ENCODE measurements around the gene ASTN1.
"Not testable (repeated sequence)": the region's sequence is repeated elsewhere in the genome, so short reads cannot be mapped to it uniquely, and the experiment has no call there.

ASTN1 gene

DNA sequence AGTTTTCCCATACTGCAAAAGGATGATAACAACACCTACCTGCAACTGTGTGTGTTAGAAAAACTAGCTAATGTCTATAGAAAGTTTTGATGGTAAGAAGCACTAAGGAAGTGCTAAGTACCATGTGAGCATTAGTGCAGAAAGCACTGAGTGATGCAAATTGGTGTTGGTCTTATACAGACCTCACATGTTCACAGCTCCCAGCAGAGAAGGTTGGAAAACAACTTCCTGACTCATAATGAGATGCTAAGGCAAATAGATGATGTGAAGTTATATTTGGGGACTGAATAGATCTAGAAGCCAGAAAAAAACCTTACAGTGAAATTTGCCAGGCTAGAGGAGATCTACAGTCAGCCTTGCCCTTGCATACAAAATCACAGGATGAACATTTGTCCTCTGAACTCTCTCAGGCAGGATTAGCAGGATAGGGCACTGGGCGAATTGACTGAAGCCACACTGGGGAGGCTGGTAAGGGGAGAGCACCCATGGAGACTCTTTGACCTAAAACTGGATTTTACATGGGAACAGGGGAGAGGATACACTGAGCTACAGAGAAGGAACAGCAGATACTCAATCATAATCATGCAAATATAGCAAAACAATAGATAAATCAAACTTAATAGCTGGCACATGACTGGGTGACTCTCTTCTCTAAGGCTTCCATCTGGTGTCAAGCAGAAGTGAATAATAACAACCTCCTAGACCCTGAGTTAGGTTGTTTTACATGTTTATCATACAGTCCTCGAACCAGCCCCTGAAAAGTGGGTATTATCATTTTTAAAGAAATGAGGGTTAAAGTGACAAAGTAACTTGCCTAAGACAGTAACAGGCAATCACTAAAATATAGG lies 61.3 kb downstream of the ASTN1 start:
- no peak for DNase-seq

DNA sequence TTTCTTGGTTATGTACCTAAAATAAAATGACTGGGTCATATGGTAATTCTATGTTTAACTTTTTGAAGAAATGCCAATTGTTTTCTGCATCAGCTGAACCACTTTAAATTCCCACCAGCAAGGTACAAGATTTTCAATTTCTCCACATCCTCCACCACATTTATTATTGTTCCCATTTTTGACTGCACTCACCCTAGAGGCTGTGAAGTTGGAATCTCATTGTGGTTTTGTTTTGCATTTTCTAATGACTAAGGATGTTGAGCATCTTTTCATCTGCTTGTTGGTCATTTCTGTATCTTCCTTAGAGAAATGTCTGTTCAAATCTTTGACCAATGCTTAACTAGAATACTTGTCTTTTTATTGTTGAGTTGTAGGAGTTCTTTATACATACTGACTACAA lies 72.5 kb downstream of the ASTN1 start:
- DNase-seq: no peak

DNA sequence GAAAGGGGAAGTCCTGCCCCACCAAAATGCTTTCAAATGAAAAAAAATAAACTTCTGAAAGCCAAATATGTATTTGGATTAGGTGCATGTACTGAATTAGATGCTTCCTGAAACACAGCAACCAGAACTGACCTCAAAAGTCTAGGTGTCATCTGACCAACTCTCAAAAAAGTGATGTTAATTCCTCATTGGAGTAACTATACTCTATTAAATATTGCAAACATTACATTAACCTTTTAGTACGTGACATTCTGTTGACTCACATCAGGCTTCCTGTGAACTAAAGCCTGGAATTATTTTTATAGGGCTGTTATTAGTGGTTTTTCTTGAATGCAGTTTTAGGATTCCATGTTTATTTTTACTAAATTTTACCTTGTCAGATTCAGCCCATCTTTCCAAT lies 73.5 kb downstream of the ASTN1 start:
- DNase-seq: no peak

DNA sequence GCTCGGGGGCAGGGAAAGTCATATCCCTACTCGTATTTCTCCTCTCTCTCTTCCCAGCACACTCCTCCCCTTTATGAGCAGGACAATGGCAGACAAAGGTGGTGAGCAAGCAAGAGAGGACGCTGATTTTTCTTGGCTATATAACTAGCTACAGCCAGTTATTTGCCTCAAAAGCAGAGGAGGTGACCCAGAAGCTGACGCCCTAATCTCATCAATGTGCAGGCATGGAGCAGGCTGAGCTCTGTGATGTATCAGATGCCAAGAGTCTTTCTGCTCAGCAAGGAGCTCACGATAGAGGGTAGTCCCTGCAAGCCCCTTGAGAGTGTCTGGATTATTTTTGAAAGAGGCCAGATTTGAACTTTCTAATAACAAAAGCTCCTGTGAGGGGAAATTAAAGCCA lies 75.5 kb downstream of the ASTN1 start:
- no peak for DNase-seq

DNA sequence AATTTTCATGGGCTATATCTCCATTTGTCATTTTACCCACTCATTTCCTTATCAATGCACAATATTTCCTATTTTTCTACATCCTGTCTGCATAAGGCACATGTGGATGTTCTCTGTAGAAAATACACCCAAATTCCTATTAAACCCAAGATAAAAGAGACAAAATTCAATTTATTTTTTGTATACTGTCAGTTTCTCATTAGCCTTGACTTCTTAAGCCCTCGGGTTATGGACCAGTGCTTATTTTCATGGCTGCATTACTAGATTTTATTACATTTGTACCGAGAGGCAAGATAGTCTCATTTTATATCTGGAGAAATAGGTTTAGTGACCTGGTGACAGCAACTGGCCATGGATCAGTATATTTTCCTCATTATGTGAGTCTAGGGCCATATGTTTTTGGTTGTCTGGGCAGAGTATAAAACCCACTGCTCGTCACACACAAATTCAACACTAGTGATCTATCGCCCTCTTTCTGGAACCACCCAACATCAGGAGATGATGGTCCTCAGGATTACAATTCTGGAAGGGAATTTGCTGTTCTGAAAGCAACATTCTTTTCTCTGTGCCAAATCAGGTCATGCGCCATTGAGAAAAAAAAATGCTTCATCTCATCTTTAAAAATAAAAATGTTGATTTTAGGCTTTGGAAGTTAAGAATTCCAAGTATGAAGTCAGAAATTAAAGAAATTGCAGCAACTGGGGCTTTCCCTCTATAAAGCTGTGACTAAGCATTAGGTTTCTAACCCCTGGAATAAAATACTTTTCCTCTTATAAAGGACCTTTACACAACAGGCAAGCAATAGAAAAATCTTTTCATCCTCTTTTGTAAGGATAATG lies 81.4 kb downstream of the ASTN1 start:
- DNase-seq: no peak

DNA sequence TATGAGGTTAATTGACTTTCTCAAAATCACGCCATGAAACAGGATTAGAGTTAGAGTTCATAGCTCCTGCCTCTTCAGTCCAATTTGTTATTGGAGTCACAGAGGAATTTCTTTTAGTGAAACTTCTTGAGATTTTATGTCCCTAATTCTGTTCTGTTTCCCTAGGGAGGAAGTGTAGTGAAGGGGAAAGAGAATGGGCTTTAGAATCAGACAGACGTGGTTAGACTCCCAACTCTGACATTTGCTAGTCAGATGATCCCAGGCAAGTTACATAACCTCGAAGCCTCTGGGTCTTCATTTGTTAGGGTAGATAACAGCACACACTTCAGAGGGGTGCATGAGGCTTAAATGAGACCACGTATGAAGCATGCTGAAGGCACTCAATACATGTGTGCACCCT lies 83.9 kb downstream of the ASTN1 start:
- no peak for DNase-seq

DNA sequence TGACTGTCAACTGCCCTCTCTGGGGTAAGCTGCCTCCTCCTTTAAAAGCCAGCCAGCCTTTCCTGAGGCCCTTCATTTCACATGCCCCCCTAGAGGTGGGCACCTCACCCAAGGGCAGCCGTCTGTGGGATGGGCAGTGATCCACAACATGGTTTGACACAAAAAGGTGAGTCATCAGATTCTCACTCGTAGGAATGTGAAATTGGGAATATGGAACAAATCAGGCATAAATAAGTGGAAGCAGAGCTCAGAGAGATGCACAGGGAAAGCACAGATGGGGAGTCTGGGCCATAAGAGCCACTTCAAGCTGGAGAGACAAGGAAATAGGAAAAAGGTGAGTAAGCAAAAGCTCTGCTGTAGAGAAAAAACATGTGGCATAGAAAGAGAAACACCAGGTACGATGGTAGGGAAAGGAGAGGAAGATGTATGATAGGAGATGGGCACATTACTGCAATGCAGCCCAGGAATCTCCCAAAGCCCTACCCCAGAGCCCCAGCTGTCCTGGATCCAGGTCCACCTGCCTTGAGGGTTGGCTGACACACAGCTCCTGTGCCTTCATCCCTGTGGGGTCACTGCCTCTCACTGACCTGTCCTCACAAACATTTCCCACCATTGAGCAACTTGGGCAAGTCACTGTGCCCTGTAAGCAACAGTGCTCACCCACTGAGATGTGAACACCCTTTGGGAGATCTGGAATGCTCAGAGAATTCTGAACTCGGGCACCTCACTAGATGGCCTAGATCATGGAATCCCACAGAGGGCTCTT lies 86.6 kb downstream of the ASTN1 start:
- no peak for DNase-seq

DNA sequence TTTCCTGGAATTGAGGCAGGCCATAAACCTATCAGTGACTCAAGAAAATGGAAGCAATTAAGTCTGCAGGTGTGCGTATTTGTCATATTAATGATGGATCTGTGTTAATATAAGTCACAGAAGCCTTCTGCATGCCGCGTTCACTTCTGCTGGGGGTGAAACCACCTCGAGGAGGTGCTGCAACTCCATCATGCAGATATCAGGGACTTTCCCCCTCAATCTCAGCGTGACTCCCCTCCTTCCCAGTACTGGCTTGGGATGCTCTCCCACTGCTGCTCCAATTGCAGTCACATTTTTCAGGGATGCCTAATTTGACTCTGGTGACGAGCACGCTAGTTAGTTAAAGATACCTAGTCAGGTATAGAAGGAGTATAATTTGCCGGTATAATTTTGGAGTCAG lies 87.5 kb downstream of the ASTN1 start:
- DNase-seq: no peak

DNA sequence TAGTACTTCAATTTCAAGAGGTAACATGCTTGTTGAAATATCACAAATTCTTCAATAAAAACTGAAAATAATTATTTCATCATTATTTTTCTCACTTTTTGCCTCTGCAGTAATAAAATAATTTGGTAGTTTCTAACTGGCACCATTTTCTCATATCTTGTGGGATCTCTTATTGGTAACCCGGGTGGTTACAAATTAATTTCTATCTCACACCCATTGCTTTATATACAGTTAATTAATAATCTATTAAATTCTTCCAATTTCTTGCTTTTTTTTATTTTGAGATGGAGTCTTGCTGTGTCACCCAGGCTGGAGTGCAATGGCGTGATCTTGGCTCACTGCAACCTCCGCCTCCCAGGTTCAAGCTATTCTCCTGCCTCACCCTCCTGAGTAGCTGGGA lies 89.7 kb downstream of the ASTN1 start:
- not testable (repeated sequence) for DNase-seq

DNA sequence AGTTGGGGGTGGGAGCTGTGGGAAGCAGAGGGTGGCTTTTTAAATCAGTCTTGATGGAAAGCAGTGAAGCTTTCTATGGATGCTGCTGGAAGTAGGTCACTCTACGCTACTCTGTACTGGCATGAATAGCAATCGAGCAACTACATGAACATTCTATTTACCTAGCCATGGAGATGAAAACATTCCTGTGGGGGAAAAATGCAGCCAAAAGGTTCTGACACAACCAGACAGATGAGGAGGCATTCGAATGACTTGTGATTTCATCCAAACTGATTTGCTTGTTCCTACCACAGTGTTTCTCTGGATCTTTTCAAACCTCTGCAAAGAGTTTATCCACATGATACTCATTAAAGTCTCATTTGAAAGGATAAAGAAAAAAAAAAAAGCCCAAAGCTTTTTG lies 95.0 kb downstream of the ASTN1 start:
- DNase-seq: no peak

DNA sequence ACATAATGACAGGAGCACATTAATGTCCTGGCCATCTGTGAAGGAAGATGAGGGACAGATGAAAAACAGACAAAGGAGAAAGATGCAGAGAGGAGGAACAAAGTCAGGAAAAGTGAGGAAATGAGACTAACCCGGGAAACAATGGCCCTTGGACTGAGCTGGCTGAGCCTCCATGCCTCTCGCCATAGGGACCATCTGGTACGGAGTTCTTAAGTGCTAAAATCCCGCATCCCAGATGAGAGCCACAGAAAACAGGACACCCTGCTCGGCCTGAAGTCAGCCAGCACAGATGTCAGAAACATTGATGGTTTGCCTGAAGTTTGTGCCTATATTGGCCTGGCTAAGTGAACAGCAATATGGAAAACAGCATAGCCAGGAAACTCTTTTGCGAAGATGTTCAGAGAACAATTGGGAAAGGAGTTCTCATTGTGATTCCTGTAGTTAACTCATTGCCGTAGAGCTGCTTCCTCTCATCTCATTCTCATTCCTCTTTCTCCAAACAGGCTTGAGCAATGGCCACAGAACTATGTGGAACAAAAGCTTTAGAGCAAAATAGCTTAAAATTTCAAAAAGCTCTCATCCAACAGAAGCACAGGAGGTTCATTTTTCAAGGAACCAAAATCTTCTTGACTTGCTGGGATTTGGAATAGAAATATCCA lies 96.6 kb downstream of the ASTN1 start:
- no peak for DNase-seq

DNA sequence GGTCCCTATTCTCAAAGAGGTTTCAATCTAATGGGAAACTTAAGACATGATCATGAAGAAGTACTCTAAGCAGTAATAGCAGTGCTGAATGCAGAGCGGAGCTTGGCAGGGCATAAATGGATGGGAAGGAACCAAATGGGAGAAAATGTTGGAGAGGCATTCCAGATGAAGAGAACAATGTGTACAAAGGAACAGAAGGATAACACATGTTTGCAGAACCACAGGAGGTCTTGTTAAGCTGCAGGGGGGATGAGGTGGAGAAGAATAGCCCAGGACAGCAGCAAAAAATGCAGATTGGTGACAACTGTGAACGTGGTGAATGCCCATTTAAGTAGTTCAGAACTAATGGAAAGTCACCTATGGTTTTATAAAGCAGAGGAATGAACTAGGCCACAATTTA lies 99.1 kb downstream of the ASTN1 start:
- no peak for DNase-seq

DNA sequence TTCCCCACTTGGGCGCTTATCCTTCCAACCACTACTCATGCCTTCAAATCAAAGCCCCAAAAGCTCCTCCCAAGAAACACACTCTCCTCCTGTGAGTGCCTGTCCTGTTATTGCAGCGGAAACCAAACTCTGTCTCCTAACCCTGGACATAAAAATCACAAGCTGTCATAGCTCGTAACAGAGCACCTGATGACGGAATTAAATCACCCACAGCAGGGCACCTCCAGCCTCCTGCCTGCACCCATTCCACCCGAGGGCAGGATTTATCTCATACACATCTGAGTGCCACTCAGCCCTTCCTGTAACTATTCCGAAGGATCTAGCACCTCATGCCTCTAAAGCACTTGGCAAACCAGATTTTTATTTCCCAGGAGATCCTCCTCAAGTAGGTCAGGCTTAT lies 100.9 kb downstream of the ASTN1 start:
- no peak for DNase-seq

DNA sequence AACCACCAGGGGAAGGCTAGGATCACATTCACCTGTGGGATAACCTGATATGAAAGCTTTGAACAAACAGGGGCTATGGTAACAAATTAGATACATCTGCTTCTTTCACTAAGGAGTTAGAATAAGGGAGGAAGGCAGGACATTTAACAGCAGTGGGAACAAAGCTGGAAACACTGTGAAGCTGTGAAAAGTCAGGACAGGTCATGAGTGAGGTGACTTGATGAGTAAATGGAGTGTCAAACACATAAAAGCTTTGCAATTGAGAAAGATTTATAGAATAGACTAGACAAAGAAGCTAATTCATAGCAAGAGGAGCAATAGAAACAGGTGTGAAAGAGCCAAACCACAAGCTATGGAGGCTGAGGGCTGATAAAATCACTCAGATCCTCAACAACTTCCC lies 110.0 kb downstream of the ASTN1 start:
- DNase-seq: no peak

DNA sequence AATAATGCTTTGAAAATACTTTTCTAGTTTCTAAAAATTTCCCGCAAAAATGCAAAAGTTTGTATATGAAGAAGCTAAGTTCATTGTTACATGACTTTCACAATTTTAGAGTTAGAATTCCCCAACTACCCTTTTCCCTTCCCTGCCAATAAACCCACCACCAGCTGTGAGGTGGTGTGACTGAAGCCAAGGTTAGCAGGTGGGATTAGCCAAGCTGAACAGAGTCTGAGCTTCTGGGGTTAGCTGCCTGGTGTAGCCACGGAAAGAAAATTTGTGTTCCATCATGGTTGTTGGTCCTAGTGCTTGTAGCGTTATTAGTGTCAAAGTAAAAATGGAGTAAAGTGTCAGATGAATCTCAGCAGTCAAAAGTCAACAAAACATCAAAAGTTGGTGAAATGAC lies 110.9 kb downstream of the ASTN1 start:
- DNase-seq: no peak

DNA sequence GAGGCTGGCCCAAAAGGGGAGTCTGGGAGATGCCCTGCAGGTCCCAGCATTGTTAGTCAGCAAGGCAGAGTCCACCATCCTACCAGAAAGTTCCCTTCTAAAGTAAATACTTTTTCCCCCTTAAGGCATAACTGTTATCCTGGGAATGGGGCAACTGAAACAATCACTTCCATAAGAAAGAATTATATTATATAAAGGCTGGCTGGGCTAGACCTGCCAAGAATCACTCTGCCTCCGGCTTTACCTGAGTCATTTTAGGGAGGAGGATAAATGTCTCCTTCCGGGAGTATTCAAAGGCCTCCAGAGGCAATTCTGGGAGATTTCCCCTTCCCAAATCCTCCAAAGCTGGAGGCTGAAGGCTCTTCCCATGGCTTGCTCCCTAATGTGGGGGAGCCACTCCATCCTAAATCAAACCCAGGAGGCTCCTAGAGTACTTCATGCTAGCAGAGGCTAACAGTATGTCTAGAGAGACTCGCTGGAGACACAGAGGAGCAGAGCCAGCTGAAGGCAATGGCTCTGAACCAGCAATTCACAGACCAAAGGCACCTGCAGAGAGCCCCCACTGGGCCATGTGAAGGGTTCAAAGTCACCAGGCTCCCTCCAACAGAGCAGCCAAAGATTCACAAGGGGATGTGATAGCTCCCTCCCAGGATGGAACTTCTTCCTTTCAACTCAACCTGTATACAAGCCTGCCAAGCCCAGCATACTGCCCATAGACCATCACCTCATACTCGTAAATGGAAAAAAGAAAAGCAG lies 116.0 kb downstream of the ASTN1 start:
- no peak for DNase-seq

DNA sequence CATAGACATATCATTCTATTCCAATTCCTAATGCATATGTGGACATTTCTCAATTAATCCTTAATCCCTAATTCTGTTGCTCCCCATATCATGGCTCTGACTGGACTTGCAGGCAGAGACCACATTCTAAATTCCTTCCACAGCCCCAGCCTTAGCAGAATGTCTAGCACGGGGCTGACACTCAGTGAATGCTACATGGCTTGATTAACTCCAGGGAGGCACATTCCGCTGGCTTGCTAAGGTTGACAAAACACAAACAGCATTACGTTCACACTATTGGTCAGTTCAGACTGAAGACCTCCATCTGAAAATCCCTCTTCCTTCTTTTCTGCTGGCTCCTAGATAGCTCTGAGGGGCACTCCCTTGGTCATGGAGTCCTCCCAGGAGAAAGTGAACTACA lies 119.4 kb downstream of the ASTN1 start:
- no peak for DNase-seq

DNA sequence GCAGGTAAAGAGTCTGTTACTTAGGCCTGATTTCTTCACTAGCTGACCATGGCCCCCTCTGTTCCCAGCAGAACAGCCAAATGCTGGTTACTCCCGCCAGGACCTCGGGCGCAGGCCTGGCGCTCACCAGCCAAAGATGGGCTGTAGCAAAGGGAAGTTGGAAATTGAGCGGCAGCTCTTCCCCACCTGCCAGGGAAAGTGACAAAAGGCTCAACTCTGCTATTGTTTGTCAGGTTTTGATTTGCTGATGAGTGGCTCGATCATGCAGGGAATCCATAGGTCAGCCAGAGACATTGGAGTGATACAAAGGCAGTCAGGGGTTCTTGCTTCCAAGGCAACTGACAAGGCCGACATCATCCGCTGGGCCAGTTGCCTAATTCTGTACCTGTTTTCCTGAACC lies 120.1 kb downstream of the ASTN1 start:
- DNase-seq: no peak

DNA sequence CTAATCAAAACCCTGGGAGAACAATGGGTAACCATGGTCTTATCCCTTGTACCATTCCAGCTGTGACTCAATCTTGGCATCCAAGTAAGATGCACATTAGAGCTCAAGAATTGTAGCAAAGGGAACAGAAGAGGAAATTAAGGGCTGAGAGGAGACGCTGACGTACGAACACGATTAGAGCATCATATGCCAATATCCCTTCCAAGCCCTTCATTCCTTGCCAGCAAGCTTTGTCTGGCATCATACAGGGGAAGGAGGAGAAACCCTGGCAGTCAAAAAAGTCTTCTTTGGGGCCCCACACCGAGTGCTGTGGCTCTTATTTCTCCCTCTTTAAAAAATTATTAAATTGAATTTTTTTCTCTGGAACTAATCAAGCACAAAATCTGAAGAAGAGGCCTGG lies 120.9 kb downstream of the ASTN1 start:
- DNase-seq: no peak

DNA sequence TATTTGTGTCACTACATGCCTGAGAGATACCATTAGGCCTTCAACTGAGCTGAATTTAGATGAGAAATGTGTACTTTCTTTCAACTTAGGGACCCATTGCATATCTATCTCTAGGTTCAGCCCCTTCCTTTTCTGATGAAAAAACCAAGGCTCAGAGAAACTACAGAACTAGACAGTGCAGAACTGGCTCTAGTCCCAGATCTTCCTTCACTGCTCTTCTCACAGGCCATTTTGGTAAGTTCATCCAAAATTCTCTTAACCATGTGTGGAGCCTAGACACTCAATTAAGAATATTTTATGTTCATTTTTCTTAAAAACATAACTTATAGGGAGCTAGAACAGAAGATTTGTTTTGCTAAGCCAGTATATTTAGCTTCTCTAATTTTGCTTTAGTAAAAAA lies 128.9 kb downstream of the ASTN1 start:
- no peak for DNase-seq

DNA sequence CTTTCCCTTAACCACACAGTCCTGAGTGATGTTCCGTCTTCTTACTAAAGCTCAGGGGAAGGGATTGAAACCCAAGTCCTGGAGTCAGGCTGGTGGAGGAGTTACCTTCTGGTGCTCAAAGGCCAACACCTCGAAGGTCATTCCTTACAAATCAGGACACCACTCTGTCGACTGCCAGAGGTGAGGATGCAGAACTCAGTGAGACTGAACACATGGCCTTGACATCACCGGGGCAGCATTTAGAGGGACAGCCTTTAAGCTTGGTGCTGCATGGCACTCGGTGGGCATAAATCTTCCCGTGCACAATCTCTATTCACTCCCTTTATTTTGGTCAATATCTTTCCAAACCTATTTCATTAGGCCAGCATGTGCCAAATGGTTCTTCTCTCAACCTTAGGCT lies 130.9 kb downstream of the ASTN1 start:
- DNase-seq: no peak

DNA sequence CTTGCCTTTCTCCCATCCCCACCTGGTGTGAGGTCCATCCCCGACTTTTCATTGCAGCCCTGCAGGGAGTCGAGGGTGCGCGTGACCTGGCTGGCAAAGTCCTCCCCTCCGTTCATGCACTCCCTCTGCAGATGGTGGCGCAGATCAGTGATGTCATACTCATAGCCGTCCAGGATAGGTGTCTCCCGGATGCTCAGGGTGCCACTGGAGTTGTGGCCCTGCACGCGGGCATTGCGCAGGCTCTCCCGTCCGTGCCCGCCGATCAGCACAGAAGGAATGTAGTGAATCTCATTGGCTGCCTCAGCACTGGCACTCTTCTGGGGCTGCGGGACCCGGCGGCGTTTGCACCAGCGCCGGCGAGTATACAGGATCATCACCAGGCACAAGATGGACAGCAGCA lies 132.1 kb downstream of the ASTN1 start:
- DNase-seq: no peak
